Measurements from ENCODE around the gene JARID2.

DNA sequence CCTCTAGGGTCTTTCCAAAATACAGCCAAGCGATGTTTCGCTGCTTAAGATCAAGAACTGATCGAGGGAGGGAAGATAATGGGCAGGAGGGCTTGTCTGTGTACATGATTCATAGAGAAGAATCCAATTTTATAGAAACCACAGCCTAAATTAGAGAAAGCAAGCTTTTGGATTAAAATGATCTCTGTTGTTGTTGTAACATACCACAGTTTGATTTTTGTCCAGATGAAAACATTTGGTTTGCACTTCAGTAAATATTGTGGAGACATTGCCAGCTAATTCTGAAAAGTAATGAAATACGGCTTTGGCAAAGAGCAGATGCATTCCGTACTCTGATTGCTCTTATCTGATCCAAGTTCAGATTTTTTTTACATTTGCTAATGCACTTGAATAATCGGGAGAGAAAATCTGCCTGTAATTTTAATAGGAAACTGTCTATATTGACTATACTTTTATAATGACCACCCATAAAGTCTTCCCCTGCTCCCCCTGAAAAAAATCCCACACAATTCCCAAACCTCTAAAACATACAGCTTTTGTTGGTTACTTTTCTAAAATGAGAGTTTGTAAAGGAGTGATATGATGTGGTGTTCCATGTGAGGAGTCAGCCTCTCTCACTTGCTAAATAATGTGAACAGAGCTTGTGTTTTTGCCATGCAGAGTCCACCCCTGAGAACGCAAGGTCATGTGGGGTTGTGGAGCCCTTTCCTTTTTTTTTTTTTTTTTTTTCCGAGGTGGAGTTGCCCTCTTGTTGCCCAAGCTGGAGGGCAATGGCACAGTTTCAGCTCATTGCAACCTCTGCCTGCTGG, 217.1 kb downstream of the JARID2 start:
- TF ChIP-seq CTCF (IDR thresholded peaks at IDR 0.05; ENCODE audit: insufficient read depth, low read depth, low read length) (no peak), EZH2 (IDR thresholded peaks at IDR 0.05; ENCODE audit: insufficient read depth, low read length) (no peak)
